Measurements from ENCODE around the gene GOLGA8T. TPM values are rescaled to one million over a fixed set of nuclear protein-coding genes. Genes with fewer than 3 reads are reported as not detected.
"Not testable (repeated sequence)": the region's sequence is repeated elsewhere in the genome, so short reads cannot be mapped to it uniquely, and the experiment has no call there.

The GOLGA8T gene, protein sequence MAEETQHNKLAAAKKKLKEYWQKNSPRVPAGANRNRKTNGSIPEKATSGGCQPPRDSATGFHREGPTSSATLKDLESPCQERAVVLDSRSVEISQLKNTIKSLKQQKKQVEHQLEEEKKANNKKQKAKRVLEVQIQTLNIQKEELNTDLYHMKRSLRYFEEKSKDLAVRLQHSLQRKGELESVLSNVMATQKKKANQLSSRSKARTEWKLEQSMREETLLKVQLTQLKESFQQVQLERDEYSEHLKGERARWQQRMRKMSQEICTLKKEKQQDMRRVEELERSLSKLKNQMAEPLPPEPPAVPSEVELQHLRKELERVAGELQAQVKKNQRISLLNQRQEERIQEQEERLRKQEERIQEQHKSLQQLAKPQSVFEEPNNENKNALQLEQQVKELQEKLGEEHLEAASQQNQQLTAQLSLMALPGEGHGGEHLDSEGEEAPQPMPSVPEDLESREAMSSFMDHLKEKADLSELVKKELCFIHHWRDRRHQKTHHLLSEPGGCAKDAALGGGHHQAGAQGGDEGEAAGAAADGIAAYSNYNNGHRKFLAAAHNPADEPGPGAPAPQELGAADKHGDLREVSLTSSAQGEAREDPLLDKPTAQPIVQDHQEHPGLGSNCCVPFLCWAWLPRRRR
- total RNA-seq = 1 to 10 TPM; 2.6 to 4.0 (median 3.0) TPM
- total RNA-seq (2013) = 2.7 TPM

DNA sequence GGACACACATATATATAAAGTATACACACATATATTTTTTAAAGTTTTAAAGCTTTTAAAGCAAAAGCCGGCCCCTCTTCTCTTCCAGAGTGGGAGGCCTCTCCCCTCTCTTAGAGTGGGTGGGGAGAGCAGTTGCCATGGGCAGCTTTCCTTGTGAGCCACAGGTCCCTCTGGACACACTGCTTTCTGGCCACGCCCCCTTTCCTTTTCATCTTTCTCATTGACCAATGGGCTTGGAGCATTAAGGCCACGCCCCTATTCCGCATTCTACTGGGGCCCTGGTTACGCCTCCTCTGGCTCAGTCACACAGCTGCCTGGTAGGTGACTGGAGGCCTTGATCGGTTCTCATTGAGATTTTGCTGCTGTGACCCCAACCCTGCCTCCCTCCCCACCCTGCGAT is at the start of gene GOLGA8T:
Gene GOLGA8T, plus strand, starts transcription at position 301 of the 400 bp plus-strand sequence. Its CDS starts 98 bp downstream, at position 399.
- not testable (repeated sequence) for H3K36me3 ChIP-seq (ENCODE audit: control insufficient read depth, insufficient read depth, low read length); ATAC-seq

DNA sequence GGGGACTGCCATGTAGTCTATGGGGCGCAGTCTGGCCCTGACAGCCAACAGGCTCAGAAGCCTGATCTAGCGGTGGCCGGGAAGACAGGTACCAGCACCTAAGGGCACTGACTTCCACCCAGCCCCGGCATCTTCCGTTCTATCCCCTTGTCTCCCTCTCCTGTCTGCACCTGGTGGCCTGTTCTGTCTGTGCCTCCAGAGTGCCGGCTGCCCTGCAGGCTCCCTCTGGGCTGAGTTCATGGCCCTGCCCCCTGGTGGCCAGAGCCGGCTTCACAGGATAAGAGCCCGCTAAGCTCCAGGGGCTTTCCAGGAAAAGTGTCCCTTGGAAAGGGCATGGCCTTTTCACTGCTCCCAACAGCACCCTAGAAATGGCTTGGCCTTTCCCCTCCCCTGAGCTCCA is 37.0 kb upstream of the GOLGA8T start:
- intact Hi-C loops (cut with micrococcal nuclease); H3K4me1 Mint-ChIP-seq: not testable (repeated sequence)

More for the DNA sequence above, at the start of gene GOLGA8T:
- H3K9me3 Mint-ChIP-seq; H3K27me3 ChIP-seq (ENCODE audit: control insufficient read depth, insufficient read depth, low read length); H3K27me3 Mint-ChIP-seq (ENCODE audit: low read depth in 2 of 2); H3K27ac ChIP-seq (ENCODE audit: low read length); intact Hi-C loops (cut with micrococcal nuclease); H3K27ac Mint-ChIP-seq; H3K4me1 Mint-ChIP-seq; H3K9me3 ChIP-seq (ENCODE audit: control insufficient read depth, insufficient read depth, low read length); H3K4me3 ChIP-seq (ENCODE audit: low read length); H3K36me3 Mint-ChIP-seq; H3K4me3 Mint-ChIP-seq; DNase-seq; H3K4me1 ChIP-seq (ENCODE audit: control insufficient read depth, insufficient read depth, low read length): not testable (repeated sequence)
- no CpG with 5 or more reads among the region's 7 CpGs for WGBS (ENCODE audit: insufficient coverage)

DNA sequence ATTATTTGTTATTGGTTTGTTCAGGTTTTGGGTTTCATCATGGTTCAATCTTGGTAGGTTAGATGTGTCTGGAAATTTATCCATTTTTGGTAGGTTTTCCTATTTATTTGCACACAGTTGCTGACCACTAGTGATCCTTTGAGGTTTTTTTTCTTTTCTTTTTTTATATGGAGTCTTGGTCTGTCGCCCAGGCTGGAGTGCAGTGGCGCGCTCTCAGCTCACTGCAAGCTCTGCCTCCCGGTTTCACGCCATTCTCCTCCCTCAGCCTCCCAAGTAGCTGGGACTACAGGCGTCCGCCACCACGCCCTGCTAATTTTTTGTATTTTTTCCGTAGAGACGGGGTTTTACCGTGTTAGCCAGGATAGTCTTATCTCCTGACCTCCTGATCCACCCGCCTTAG is 32.0 kb upstream of the GOLGA8T start:
- H3K4me3 Mint-ChIP-seq; H3K36me3 ChIP-seq (ENCODE audit: control insufficient read depth, insufficient read depth, low read length); H3K9me3 Mint-ChIP-seq; H3K9me3 ChIP-seq (ENCODE audit: control insufficient read depth, insufficient read depth, low read length); H3K4me1 Mint-ChIP-seq; intact Hi-C loops (cut with micrococcal nuclease); H3K27me3 ChIP-seq (ENCODE audit: control insufficient read depth, insufficient read depth, low read length); H3K36me3 Mint-ChIP-seq; ATAC-seq; H3K4me3 ChIP-seq (ENCODE audit: low read length); H3K27ac ChIP-seq (ENCODE audit: low read length); DNase-seq; H3K27ac Mint-ChIP-seq; H3K4me1 ChIP-seq (ENCODE audit: control insufficient read depth, insufficient read depth, low read length); H3K27me3 Mint-ChIP-seq (ENCODE audit: low read depth in 2 of 2): not testable (repeated sequence)
- no CpG with 5 or more reads among the region's 12 CpGs for WGBS (ENCODE audit: insufficient coverage)

More for the DNA sequence above, 37.0 kb upstream of the GOLGA8T start:
- not testable (repeated sequence) for DNase-seq; H3K27ac ChIP-seq (ENCODE audit: low read length); H3K9me3 Mint-ChIP-seq; H3K27me3 ChIP-seq (ENCODE audit: control insufficient read depth, insufficient read depth, low read length); H3K27me3 Mint-ChIP-seq (ENCODE audit: low read depth in 2 of 2); H3K27ac Mint-ChIP-seq; H3K36me3 Mint-ChIP-seq; H3K4me1 ChIP-seq (ENCODE audit: control insufficient read depth, insufficient read depth, low read length); H3K4me3 Mint-ChIP-seq; H3K36me3 ChIP-seq (ENCODE audit: control insufficient read depth, insufficient read depth, low read length); H3K4me3 ChIP-seq (ENCODE audit: low read length); H3K9me3 ChIP-seq (ENCODE audit: control insufficient read depth, insufficient read depth, low read length)
- peak in 2 of 3 donors; percentile 70 to 79 for ATAC-seq
- WGBS (ENCODE audit: insufficient coverage) = no CpG with 5 or more reads among the region's 8 CpGs

DNA sequence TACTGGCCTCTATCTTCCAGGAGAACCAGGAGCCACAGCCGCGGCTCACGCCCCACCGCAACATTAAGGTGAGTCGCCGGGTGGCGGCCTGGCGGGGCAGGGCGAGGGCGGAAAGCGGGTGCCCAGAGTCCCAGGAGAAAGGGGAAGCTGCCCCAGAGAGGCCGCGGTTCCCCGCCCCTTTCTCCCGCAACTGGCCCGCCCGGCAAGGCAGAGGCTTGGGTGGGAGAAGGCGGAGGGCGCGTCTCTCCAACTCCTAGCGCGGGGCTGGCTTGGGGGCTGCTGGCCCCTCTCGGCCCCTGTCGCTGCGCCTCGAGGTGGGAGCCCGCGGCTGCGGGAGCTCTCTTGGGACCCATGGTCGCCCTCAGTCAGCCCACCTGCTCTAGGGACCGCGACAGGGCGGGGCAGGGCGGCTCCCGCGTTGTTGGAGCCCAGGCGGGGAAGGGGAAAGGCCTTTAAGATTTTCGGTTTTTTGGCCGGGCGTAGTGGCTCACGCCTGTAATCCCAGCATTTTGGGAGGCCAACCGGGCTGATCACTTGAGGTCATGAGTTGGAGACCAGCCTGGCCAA is 30.8 kb upstream of the GOLGA8T start:
- H3K27me3 Mint-ChIP-seq (ENCODE audit: low read depth in 2 of 2); H3K4me1 ChIP-seq (ENCODE audit: control insufficient read depth, insufficient read depth, low read length); H3K27ac ChIP-seq (ENCODE audit: low read length); H3K9me3 Mint-ChIP-seq; H3K27me3 ChIP-seq (ENCODE audit: control insufficient read depth, insufficient read depth, low read length); H3K36me3 ChIP-seq (ENCODE audit: control insufficient read depth, insufficient read depth, low read length); H3K36me3 Mint-ChIP-seq; H3K9me3 ChIP-seq (ENCODE audit: control insufficient read depth, insufficient read depth, low read length); H3K4me1 Mint-ChIP-seq; H3K27ac Mint-ChIP-seq; DNase-seq; intact Hi-C loops (cut with micrococcal nuclease): not testable (repeated sequence)
- H3K4me3 ChIP-seq (ENCODE audit: low read length) = peak overlapping the region; percentile 28
- WGBS (ENCODE audit: insufficient coverage) = 0% methylated on average over 11 of the region's 42 CpGs
- H3K4me3 Mint-ChIP-seq = peak overlapping the region; percentile 40
- peak; percentile 68 to 81 (median 71) for ATAC-seq

DNA sequence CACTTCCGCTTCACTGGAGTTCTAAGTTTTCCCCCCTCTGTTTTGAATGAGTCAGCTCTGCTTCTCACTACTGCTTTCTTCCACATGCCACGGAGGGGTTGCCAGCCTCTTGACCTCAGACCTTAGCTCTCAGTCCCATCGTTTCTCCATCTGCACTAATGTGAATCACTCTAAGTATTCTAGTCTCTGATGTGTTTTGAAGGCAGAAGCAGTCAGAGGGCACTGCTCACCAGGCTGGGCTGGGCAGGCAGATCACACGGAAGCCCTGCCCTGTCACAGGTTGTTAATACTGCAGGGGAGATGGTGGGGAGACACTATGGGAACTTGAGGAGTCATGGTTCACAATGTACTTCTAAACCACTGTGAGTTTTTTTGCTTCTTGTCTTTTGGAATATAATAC is 24.3 kb upstream of the GOLGA8T start:
- H3K27me3 ChIP-seq (ENCODE audit: control insufficient read depth, insufficient read depth, low read length); H3K27ac Mint-ChIP-seq; intact Hi-C loops (cut with micrococcal nuclease); H3K9me3 Mint-ChIP-seq; H3K4me1 ChIP-seq (ENCODE audit: control insufficient read depth, insufficient read depth, low read length); H3K9me3 ChIP-seq (ENCODE audit: control insufficient read depth, insufficient read depth, low read length); H3K4me1 Mint-ChIP-seq; H3K4me3 Mint-ChIP-seq; H3K27me3 Mint-ChIP-seq (ENCODE audit: low read depth in 2 of 2); H3K27ac ChIP-seq (ENCODE audit: low read length); H3K4me3 ChIP-seq (ENCODE audit: low read length); H3K36me3 ChIP-seq (ENCODE audit: control insufficient read depth, insufficient read depth, low read length); H3K36me3 Mint-ChIP-seq; DNase-seq; ATAC-seq: not testable (repeated sequence)
- WGBS (ENCODE audit: insufficient coverage) = no CpG with 5 or more reads among the region's 4 CpGs

DNA sequence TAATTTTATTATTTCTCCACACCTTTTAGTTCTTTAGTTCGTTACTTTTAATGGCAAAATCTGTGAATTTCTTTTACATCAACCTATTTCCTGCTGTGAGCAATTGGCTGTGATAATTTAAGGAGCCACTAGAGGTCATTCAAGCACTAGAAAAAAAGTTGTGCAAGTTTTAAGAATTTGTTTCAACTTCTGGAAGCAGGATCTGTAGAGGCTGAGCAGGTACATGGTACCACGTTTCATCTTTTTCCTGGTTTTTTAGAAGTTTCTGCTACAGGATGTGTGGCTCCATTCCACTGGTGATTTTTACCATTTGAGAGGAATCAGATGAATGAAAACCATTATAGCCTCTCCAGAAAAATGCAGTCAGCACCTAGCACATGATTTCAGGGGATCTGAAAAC is 4.8 kb upstream of the GOLGA8T start:
- peak in 1 of 2 donors; percentile 9 for DNase-seq
- ATAC-seq; H3K9me3 ChIP-seq (ENCODE audit: control insufficient read depth, insufficient read depth, low read length); H3K9me3 Mint-ChIP-seq; H3K4me1 Mint-ChIP-seq; intact Hi-C loops (cut with micrococcal nuclease); H3K36me3 Mint-ChIP-seq; H3K4me1 ChIP-seq (ENCODE audit: control insufficient read depth, insufficient read depth, low read length); H3K27me3 ChIP-seq (ENCODE audit: control insufficient read depth, insufficient read depth, low read length); H3K4me3 ChIP-seq (ENCODE audit: low read length); H3K27ac Mint-ChIP-seq; H3K4me3 Mint-ChIP-seq; H3K36me3 ChIP-seq (ENCODE audit: control insufficient read depth, insufficient read depth, low read length); H3K27ac ChIP-seq (ENCODE audit: low read length); H3K27me3 Mint-ChIP-seq (ENCODE audit: low read depth in 2 of 2): not testable (repeated sequence)
- WGBS (ENCODE audit: insufficient coverage) = no CpG with 5 or more reads among the region's 2 CpGs

DNA sequence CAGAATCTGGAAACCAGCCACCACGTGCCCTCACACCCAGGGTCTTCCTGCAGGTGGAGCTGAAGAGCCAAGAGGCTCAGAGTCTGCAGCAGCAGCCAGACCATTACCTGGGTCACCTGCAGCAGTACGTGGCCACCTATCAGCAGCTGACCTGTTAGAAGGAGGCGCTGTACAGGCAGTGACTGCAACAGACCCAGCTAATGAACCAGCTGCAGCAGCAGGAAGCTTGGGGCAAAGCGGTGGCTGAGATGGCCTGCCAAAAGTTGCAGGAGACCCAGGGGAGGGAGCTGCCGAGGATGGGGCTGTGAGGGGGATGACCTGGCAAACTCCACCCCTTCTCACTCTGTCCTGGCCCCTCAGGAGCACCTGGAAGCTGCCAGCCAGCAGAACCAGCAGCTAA is 8.4 kb downstream of the GOLGA8T start:
- H3K9me3 Mint-ChIP-seq; DNase-seq; H3K27me3 Mint-ChIP-seq (ENCODE audit: low read depth in 2 of 2); H3K4me3 Mint-ChIP-seq; H3K27ac ChIP-seq (ENCODE audit: low read length); ATAC-seq; H3K4me1 ChIP-seq (ENCODE audit: control insufficient read depth, insufficient read depth, low read length); H3K27ac Mint-ChIP-seq; H3K36me3 Mint-ChIP-seq; H3K4me3 ChIP-seq (ENCODE audit: low read length); H3K9me3 ChIP-seq (ENCODE audit: control insufficient read depth, insufficient read depth, low read length); H3K4me1 Mint-ChIP-seq; H3K36me3 ChIP-seq (ENCODE audit: control insufficient read depth, insufficient read depth, low read length); intact Hi-C loops (cut with micrococcal nuclease); H3K27me3 ChIP-seq (ENCODE audit: control insufficient read depth, insufficient read depth, low read length): not testable (repeated sequence)
- WGBS (ENCODE audit: insufficient coverage) = 67% methylated on average over 2 of the region's 5 CpGs

Data from natural killer cell (primary cell).